ENCODE data around the gene SLAMF9.
A peak's percentile ranks its signal among the peaks of the same experiment; 100 is the strongest.
"Not testable (repeated sequence)": the region's sequence is repeated elsewhere in the genome, so short reads cannot be mapped to it uniquely, and the experiment has no call there.

The SLAMF9 gene

GRCh38 chr1:159920202-159920601 lies 33.8 kb downstream of the SLAMF9 start:
- no peak for DNase-seq (ENCODE audit: low spot score)

- DNase-seq (ENCODE audit: low spot score), result no peak
These were observed 34.7 kb downstream of the SLAMF9 start for GRCh38 chr1:159919236-159919865.

GRCh38 chr1:159918352-159919200 lies 35.5 kb downstream of the SLAMF9 start:
- no peak for DNase-seq (ENCODE audit: low spot score)

- DNase-seq (ENCODE audit: low spot score), result no peak
These were observed 36.3 kb downstream of the SLAMF9 start for GRCh38 chr1:159917533-159918351.

GRCh38 chr1:159916242-159917051 lies 37.6 kb downstream of the SLAMF9 start:
- DNase-seq (ENCODE audit: low spot score), result peak; percentile 56

GRCh38 chr1:159915571-159916241 lies 38.3 kb downstream of the SLAMF9 start:
- no peak for DNase-seq (ENCODE audit: low spot score)

- DNase-seq (ENCODE audit: low spot score), result no peak
These were observed 39.6 kb downstream of the SLAMF9 start for GRCh38 chr1:159914252-159915018.

GRCh38 chr1:159913451-159914192 lies 40.4 kb downstream of the SLAMF9 start:
- DNase-seq (ENCODE audit: low spot score), result no peak

- no peak for DNase-seq (ENCODE audit: low spot score)
These were observed 42.5 kb downstream of the SLAMF9 start for GRCh38 chr1:159911326-159912070.

GRCh38 chr1:159908031-159908940 lies 45.8 kb downstream of the SLAMF9 start:
- DNase-seq (ENCODE audit: low spot score), result no peak

GRCh38 chr1:159906960-159907359 lies 47.1 kb downstream of the SLAMF9 start:
- no peak for DNase-seq (ENCODE audit: low spot score)

- not testable (repeated sequence) for DNase-seq (ENCODE audit: low spot score)
These were observed 50.0 kb downstream of the SLAMF9 start for GRCh38 chr1:159904036-159904435.

- no peak for DNase-seq (ENCODE audit: low spot score)
These were observed 51.5 kb downstream of the SLAMF9 start for GRCh38 chr1:159902541-159902940.

Data from AG08396 (cell line).